Tongue (tissue), 2 donors: ENCODE results near the gene SHISA6. TPM values are rescaled to one million over a fixed set of nuclear protein-coding genes. Genes with fewer than 3 reads are reported as not detected.

Source experiments
- DNase-seq: peaks from one replicate; pipeline ENCODE4 v3.0.0-alpha.2; 2015
- total RNA-seq: library from RNA; depleted of rRNA; stranded (reverse); fragments of >200 nt; gene quantifications from one replicate; pipeline ENCODE4 v1.2.3, GENCODE V29; 2014

SHISA6 gene
- total RNA-seq, 1 donor from 2014 or later: 4.4 TPM

DNA sequence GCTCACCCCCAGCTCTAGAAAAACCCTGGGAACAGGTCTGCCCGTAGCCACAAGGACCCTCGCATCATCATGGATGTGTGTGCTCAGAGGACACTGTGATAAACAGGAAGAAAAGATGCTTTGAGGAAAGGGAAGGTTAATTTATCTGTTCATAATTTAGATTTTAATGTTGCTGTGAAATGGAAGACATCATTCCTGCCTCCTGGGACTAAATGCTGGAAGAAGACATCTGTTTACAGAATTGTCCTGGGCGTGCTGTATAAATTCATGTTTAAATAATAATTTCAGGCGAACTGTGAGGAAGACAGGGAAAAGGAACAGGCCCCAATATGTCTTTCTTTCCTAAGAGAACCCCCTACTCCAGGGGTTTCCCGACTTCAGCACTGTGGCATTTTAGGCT, 112.6 kb downstream of the SHISA6 start:
- no peak for DNase-seq

DNA sequence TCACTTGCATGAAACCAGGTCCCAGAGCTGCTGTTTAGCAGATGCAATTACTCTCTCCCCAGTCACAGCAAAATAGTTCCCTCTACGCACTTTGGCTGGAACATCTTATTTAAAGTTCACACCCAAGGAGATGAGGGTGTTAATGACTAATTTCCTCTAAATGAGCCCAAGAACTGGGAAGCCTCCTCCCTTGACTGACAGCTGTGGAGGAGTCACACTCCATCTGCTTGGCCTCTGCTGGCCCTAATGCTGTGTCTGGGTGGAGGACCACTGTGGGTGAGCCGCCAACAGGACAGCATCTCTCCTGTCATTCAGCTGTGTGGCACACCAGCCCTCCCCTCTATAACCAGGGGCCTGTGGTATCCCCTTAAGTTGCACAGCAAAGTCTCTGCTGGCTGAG, 115.4 kb downstream of the SHISA6 start:
- no peak for DNase-seq

DNA sequence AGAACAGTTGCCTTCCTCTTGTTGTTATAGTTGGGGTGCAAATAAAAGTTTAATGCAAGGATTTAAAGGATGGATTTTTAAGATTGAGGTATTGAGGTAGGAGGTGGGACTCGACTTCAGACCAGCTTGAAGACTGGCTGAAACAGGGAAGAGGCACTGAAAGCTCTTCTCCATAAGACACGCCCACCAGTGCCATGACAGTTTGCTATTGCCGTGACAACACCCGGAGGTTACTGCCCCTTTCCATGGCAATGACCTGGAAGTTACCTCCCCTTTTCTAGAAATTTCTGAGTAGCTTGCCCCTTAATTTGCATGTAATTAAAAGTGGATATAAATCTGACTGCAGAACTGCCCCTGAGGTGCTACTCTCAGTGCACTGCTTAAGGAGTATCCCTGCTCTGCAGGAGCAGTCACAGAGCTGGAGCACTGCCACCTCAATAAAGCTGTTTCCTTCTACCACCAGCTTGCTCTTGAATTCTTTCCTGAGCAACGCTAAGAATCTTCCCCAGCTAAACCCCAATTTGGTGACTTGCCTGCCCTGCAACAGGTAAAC, 122.6 kb downstream of the SHISA6 start:
- no peak for DNase-seq

DNA sequence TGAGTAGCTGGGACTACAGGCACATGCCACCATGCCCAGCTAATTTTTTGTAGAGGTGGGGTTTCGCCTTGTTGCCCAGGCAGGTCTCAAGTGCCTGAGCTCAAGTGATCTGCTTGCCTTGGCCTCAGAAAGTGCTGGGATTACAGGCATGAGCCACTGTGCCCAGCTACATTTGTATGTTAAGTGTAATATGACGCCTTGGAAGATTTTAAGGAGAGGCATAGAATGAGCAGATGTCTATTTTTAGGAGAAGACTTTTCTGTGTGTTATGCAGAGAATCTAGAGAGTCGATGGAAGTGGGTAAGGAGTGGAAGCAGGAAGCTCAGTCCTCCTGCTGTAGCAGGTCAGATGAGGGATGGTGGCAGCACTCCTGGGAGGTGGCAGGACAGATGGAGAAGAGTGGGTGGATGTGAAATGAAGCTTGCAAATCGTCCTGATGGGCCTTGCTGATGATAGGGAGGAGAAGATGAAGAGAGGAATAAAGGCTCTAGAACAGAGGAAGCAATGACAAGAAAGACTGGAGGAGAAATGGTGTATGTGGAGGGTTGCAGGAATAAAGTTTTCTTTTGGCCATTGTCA, 125.3 kb downstream of the SHISA6 start:
- DNase-seq: peak; percentile 39

DNA sequence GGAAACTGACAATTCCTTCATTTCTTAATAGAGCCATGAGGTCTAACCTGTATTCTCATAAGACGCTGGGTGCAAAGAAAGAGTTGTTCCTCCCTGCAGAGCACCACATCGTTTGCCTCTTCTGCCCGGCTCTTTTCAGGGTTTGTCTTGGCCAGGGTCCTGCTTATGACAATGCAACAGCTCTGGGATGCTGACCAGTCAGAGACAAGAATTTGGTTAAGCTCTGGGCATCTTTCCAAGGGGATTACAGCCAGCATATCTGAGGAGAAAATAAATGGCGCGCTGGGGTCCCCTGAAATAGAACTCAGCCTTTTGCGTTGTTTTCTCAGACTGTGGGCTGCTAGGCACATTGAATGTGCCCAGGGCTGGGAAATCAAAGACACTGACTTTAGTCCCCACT, 128.6 kb downstream of the SHISA6 start:
- DNase-seq: peak; percentile 60

DNA sequence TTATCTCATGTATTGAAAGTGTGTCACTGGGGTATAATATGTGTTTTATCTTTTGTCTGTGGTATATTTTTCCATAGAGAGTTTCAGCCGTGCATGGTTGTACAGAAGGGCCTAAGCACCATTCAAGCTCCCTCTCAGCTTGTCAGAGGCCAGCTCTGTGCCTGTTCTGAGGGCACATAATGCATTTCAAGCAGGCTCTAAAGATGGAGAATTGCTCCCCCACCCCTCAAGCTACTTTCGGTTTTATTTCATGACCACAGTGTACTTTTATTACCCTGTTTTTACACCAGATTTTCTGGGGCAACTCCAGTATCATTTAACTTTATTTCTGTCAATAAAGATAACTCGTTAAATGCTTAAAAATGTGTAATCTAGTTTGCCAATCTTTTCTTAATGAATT, 131.7 kb downstream of the SHISA6 start:
- no peak for DNase-seq

DNA sequence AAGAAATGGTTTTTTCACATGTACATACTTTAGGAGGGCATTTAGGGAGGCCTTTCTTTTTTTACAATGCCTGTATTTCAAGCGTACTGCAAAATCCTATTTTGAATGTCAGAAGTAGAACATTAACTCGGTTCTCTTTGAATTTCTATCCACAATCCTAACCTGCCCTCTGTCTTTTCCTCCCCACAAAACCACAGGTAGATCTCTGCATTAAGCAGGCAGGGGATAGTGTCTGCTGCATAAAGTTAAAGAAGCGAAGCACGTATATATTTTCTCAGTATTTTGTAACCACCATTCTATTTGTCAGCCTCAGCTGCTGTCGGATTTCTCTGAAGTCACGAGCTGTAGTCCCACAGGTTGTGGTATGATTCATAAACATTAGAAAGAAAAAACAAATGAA, 137.5 kb downstream of the SHISA6 start:
- DNase-seq: no peak

DNA sequence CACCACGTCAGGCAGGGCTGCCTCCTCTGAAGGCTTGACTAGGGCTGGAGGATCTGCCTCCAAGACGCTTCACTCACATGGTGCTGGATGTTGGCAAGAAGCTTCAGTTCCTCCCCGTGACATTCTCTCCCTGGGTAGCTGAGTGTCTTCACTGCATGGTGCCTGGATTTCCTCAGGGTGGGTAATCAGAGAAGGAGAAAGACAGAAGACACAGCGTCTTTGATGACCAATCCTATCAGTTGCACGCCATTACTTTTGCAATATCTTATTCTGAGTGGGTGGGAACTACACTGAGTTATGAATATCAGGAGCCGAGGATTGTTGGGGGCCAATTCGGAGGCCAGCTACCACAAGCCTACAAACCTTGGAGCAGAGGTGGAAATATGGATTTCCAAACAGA, 139.7 kb downstream of the SHISA6 start:
- DNase-seq: no peak

DNA sequence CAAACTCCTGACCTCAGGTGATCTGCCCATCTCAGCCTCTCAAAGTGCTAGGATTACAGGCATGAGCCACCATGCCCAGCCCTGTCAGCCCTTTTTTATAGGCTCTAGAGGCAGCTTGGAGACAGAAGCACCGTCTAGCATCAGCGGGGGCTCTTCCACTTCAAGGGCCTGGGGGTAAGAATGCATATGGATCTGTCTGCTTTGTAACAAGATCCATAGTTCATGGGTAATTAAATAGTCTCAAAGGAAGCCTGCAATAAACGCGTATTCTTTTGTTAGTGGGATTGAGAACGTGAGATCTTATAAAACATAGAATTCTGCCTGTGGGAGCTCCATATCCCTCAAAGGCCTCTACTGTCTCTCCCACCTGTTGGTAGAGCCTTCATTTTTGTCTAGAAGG, 142.1 kb downstream of the SHISA6 start:
- DNase-seq: no peak

DNA sequence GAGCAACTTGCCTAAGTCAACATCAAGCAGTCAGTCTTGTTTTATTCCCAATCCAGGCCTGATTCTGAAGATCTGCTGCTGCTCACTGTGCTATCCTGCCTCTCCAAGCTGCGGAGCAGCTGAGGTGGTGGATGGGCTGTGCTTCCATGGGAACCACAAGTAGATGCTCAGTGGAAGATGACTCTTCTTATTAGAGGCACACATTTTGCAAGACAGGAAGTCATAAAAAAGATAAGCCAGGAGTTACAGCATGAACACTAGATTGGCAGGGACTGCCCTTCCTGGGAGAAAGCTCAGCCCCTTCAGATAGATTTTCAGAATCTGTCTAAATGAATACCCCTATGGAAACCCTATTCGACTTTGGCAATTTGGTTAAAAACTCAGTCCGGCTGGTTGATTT, 143.1 kb downstream of the SHISA6 start:
- no peak for DNase-seq

DNA sequence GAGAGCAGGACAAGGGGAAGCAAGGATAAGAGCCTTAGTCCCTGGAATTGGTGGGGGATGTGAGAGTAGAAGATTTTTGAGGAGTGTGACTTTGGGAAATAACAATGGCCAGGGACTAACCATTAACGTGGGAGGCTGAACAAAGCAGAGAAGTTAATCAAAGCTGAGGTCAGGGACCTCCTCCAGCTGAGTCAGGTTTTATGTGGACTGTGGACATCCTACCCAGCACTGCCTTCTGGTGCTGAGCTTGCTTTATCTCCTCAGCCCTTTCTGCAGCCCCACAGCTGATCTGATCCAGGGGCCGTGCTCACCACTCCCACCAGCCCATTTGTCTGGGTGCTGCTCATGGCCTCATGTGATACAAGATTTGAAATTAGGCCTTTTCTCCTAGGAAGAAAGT, 146.6 kb downstream of the SHISA6 start:
- DNase-seq: no peak

DNA sequence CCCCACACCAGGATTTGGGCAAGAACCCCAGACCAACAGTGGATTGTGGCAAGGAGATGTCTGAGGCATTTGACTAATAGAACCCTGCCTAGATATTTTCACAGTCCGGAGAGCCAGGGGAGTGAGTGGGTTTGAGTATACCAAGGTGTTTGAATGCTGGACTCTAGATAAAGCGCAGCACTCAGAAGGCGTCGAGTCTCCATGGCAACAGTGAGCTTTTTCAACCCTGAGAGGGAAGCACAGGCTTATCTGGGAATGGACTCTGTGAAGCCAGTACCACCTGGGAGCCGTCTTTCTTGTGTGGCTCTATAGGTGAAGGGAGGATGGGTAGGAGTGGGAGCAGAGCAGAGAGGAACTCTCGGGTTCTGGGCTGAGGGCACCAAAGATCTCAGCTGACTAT, 147.0 kb downstream of the SHISA6 start:
- DNase-seq: no peak

DNA sequence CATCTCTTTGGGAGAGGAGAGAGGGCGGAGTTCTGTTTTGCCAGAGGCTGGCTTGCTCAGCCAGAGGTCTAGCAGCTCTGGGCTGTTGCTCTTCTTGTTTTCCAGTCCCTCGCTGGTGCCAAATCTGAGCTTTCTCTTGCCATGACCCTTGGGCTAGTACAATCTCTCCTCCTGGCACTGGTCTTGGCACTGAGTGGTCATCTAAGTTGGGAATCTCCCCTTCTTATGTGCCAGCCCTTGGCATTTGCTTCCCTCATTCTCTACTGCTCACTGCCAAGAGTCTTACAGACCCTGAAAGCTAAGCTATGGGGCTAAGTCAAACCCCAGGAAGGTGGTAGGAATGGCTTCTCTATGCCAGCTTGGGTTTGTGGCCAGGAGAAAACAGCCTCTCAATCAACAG, 148.6 kb downstream of the SHISA6 start:
- DNase-seq: no peak

DNA sequence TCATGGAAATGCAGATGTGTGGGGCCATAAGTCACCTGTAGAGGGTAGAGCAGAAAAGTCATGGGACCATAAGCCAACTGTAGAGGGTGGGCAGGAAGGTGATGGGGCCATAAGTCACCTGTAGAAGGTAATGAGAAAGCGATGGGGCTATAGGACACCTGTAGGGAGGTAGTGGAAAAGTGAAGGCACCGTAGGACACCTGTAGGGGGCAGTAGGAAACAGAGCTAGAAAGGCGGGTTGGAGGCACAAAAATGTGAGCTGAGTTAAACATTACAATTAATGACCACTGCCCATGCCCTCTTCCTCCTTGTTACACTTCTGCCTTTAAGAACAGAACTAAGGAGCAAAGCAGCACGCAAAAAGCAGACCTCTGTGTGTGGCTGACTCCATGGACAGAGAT, 150.1 kb downstream of the SHISA6 start:
- DNase-seq: no peak

DNA sequence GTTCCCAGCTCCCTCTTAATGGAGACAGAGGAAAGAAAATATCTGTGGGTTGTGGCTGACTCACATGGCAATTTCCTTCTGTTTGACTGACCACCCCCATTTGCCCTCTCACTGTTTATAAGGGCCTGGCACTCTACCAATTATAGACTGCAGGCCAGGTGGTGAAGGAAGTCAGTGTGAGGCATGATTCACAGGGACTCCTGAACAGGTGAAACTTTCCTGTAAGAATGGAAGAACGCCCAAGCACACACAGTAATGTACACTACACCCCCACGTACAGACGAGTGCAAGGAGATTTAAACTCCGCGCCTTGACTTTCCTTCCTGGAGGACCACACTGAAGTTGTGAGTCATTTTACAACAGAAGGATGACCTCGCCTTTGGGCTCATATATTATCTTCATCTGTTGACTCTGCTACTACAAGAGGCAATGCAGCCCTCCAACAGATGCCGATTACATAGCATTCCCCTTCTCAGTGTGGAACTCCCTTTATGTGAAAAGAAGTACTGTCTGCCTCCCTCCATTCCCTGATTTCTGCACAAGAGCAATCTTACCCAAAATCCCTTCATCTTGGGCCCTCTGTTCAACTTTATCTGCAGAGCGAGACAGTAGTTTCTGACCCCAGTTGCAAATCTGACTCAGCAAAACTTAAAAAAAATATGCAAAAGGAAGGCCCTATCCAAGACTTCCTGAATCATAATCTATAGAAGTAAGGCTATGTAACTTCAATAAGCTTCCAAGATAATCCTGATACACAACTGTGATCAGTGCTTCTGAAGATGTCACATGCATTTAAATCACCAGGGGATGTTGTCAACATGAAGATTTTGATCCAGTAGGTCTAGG, 163.6 kb downstream of the SHISA6 start:
- peak; percentile 11 for DNase-seq

DNA sequence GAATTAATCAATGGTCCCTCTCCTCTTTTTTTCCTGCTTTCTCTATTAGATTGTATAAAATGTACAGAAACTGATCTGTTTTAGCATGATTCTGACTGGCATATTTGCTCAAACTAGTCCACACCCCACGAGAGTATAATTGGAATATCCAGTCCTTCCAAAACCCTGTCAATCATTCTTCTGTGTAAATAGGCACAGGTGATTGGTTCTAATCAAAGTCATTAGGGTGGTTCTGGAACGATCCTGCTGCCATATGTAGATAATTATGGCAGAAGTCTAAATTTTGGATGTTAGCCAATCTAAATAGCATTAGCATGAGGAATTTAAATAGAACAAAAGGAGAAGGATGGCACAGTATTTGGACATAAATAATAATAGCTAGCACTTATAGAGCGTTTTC, 165.7 kb downstream of the SHISA6 start:
- no peak for DNase-seq

DNA sequence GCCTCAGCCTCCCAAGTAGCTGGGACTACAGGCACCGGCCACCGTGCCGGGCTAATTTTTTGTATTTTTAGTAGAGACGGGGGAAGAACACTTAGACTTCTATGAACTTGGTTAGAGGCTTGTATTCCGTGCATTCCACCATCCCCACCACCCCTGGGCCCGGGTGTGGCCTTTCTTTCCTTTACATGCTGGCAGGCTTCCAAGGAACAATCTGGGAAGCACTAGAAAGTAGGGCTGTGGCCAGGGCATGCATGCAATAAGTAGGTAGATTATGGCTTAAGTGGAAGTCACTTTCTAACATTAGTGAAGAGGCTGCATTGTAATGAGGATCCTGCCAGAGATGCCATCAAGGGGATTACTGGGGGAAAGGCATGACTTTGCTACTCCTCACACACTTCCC, 171.6 kb downstream of the SHISA6 start:
- DNase-seq: peak; percentile 48

DNA sequence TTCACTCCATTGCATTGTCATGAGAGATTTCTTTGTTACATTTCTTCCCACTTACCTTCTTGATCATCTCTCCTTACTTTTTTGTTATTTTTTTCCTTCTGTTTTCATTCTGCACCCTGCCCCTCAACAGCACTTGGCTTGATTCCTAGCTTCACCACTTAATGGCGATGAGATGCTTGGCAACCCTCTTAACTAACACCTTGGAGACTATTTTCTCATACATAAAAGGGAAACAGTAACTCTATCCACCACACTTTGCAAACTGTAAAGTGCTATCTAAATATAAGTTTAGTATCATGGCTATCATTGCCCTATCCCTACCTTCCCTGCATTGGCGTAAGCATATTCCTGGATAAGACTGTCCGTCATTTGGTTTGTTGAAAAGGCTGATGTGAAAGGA, 177.3 kb downstream of the SHISA6 start:
- DNase-seq: no peak

DNA sequence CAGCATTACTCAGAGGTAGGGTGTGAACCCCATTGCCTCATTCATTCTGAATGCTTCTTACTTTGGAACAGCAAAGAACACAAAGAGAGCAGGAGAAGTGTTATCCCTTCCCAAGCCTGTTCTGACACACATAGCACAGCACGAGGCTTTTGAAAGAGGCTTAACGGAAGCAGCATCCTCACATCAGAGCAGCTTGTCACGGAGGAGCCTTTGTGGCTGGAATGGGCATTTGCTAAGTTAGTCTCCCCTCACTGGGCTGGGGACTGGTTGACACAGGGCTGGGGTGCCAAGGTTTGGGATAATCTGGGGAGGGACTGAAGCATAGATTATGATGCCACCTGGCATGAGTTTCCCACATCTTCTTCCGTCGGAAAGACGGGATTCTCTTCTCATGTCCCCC, 189.7 kb downstream of the SHISA6 start:
- DNase-seq: no peak

DNA sequence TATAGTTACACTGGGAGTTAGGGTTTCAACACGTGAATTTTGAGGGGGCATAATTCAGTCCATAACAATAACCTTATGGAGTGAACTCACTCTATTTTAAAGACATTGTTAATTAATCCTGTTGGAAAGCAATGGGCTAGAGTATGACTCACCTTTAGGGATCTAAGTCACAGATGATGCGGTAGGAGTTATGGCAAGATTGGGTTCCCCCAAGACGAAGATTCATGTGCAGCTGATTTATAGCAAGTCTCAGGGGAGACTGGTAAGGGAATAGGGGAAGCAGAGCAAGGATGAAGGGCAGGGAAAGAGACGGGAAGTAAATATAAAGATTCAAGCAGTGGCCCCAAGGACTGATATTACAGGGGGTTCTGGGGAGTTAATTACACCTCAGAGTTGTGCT, 197.7 kb downstream of the SHISA6 start:
- DNase-seq: no peak

DNA sequence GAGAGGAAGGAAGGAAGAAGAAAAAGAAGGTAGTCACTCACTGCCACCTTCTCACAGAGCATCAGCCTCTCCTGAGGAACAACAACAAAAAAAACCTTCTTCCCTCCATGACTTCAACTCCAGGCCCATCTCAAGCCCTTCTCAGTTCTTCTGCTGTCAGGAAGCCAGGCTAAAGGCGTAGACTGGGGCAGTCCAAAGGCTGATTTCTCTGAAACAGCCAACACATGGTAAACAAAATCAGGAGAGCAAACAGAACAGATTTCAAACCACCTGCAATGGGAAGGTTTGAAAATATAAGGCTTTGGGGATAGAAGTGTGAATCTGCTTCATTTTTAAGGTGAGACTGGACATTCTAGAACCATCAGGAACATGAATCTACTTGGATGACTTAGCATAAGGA, 200.0 kb downstream of the SHISA6 start:
- DNase-seq: no peak

DNA sequence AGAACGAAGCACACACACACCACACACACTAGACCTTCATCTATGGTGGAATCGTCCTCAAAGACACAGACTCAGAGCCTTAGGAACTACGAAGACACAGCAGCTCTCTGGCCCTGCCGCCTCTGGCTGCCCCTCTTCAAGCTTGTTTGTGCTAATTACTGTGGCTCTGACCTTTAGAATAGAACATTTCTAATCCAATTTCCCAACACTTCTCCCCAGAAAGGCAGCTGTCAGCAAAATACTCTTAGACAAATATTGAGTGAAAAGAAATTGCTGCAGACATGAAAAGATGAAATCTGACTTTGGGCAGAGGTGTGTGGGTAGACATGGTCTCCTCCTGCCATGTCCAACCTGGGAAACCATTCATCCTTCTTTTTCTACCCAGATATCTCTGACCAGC, 205.3 kb downstream of the SHISA6 start:
- no peak for DNase-seq

DNA sequence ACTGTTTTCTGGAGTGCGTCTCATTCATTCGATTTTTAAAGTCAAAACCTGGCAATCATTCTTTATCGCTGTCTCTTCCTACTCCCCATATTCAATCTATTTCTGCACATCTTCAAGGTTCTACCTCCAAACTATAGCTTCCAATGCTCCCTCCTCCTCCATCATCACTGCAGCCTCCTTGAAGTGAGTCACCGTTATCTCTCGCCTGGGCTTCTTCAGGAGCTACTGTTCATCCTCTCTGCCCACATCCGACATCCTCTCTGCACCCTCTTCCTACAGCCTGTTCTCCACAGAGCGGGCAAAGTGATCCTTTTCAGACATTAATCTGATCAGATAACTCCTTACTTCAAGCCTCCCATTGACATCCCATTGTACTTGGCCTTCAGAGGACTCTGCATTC, 213.1 kb downstream of the SHISA6 start:
- DNase-seq: no peak

DNA sequence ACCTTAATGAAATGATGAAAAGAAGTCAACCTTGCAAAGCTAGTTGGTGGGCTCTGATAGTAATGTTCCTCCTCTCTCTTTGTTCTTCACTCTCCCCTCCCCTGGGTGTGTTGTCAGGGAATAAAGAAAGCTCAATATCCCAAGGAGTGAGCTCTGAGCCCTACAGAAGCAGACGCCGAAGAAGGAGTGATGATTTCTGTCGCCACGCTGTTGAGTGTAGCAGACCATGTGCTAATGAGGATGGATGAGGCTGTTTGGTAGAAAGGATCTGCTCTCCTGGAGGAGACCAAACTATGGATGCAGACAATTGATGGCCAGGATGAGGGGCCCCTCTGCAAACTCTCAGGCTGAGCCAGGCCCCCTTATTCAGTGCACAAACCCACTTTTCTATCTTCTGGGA, 217.3 kb downstream of the SHISA6 start:
- DNase-seq: no peak
